ENCODE data around the gene PHKG2.

DNA sequence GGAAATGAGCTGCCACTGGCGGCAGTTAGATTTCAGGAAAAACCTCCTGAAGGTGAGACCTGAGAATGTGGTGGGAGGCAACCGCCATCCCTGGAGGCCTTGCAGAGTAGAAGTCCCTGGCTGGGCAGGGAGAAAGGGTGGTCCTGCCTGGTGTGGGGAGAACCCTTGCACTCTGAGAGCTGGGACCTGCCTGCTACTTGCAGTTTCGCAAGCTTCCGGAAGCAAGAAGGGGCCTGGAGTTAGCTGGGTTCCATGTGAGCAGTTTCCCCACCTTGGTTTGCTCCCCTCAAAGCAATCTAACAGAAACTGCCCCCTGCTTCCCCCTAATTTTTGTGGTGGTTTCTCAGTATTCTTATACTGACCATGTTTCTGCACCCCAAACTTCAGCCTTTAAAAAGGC lies 32.3 kb downstream of the PHKG2 start:
- TF ChIP-seq CTCF (conservative IDR thresholded peaks at IDR 0.05; ENCODE audit: low read depth, low read length): no peak
- no peak for TF ChIP-seq EZH2 (IDR thresholded peaks at IDR 0.05; ENCODE audit: borderline replicate concordance, low read depth, low read length, poor library complexity, severe bottlenecking)
